Body of pancreas (tissue), 4 donors: ENCODE measurements around the gene INCENP.
A peak's percentile ranks its signal among the peaks of the same experiment; 100 is the strongest.

ENCODE experiments used
- POLR2A ChIP-seq, 3 donors: fragments of 450-650 bp; IDR thresholded peaks; one replicate each; pipeline ENCODE4 v1.6.1; 2016; ENCODE audit warnings: antibody characterized with exemption in 3 of 3, mild to moderate bottlenecking in 2 of 3
- TF ChIP-seq, protein P1 (sequence below), 7 experiments: fragments of 450-650 bp in 4 of 7; fragments of 200-600 bp in 3 of 7; sonication (generic) in 3 of 7; IDR thresholded peaks; one replicate each; pipeline ENCODE4 v1.5.1; 2016 to 2019; ENCODE audit warnings: antibody characterized with exemption in 7 of 7

DNA sequence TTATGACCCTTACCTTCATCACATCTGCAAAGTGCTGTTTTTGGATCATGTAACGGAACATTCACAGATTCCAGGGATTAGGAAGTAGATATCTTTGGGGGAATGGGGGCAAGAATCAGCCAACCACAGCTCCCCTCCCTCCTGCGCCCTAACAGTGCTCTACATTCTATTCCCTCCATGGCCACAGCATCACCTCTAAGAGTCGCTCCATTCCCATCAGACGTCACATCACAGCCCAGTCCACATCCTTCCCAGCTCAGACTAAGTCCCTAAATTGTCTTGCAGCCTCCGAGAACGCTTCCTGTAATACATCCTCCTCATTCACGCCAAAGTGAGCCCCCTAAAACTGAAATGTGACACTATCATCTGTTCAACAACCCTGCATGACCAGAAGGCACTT lies 72.1 kb downstream of the INCENP start:
- TF ChIP-seq, protein P1, sequence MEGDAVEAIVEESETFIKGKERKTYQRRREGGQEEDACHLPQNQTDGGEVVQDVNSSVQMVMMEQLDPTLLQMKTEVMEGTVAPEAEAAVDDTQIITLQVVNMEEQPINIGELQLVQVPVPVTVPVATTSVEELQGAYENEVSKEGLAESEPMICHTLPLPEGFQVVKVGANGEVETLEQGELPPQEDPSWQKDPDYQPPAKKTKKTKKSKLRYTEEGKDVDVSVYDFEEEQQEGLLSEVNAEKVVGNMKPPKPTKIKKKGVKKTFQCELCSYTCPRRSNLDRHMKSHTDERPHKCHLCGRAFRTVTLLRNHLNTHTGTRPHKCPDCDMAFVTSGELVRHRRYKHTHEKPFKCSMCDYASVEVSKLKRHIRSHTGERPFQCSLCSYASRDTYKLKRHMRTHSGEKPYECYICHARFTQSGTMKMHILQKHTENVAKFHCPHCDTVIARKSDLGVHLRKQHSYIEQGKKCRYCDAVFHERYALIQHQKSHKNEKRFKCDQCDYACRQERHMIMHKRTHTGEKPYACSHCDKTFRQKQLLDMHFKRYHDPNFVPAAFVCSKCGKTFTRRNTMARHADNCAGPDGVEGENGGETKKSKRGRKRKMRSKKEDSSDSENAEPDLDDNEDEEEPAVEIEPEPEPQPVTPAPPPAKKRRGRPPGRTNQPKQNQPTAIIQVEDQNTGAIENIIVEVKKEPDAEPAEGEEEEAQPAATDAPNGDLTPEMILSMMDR (IDR thresholded peaks at IDR 0.05) = peak in 1 of 7 experiments; percentile 5
- TF ChIP-seq POLR2A (IDR thresholded peaks at IDR 0.05) = no peak
